CD4-positive, alpha-beta T cell treated with Interleukin-17A for 1 hour (primary cell): ENCODE data around the gene NPTX2.
"Not testable (repeated sequence)": the region's sequence is repeated elsewhere in the genome, so short reads cannot be mapped to it uniquely, and the experiment has no call there.

Source experiments
- DNase-seq: peaks from one replicate; pipeline ENCODE4 v3.0.0-alpha.2; 2020

Gene NPTX2

DNA sequence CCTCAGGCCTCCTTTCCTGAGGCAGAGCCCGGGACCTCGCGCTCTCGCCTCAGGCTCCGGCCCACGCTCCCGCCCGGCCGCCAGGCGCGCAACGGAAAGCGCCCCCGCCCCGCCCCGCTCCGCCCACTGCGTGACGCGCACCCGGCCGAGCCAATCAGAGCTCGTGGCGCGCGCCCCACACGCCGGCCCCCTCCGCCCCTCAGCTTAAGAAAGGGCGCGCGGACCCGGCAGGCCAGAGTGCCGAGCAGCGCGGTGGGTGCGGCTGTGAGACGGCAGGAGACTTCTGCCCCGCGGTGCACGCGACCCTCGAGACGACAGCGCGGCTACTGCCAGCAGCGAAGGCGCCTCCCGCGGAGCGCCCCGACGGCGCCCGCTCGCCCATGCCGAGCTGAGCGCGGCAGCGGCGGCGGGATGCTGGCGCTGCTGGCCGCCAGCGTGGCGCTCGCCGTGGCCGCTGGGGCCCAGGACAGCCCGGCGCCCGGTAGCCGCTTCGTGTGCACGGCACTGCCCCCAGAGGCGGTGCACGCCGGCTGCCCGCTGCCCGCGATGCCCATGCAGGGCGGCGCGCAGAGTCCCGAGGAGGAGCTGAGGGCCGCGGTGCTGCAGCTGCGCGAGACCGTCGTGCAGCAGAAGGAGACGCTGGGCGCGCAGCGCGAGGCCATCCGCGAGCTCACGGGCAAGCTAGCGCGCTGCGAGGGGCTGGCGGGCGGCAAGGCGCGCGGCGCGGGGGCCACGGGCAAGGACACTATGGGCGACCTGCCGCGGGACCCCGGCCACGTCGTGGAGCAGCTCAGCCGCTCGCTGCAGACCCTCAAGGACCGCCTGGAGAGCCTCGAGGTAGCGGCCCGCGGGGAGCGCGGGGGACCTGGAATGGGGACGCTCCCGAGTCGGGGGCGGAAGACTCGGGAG, at the start of gene NPTX2:
Gene NPTX2 (plus strand): TSS at position 235 of the 909 bp plus-strand sequence. CDS start 177 bp downstream, at position 412.
- DNase-seq: no peak

DNA sequence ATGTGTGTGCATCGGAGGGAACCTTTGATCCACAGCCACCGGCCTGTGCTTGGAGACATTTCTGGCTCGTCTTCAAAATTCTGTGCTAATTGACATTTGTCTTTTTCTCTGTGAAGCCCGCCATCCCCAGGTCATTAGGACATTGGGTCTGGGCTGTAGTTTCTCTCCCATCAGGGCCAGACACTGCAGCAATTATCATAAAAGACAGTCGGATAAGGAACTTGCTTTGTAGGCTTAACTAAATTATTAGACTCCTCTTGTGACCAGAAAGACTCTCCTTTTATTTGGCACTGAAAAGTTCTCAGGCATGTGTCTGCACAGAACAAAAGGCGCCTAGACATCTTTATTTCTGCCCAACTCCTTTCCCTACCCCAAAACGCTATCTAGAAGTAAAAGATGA, 49.1 kb upstream of the NPTX2 start:
- DNase-seq: no peak

- DNase-seq: no peak
These were observed 48.2 kb upstream of the NPTX2 start for GRCh38 chr7:98568891-98569290.

DNA sequence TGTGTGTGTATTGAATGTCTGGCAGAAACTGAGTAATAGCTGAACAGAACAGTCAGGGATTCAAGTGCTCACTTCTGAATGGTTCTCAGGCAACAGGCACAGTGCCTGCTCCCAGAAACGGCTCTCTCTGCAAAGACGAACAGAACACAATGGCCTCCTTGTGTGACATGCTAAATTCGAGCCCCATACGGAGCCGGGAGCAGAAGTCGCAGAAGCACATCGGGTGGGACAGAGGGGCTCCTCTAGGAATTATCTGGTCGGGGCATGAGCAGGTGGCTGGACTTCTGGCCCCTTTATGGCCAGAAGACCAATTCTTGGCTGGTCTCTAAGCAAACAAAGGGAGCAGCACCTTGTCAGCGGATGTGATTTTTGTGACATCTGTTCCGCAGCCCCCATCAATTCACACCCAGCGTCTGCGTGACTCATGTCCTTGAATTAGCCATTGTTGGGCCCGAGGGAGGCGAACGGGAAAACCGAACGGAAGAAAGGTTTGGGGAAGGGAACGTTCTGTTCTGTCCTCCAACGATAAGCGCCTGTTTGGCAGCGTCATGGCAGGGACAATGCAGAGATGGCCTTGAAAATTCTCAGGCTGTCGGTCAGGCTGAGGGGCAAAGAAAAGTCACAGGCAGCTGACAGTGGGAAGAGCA, 47.3 kb upstream of the NPTX2 start:
- DNase-seq: no peak

DNA sequence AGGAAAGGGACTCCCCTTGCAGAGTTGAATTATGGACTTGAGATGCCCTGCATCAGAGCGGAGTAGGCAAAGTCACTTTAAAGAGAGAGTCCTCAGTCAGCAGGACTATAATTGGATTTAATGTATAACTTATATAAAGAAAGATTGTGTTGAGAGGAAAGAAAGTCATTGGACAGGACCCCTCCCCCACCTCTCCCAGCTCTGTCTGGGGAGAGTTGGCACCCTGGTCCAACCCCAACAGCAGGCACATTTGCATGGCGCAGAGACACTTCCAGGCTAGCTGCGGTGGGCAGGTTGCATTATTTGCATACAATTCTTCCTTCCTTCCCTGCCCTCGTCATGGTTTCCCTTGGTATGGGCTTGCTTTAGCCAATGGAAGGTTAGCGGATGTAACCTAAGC, 46.1 kb upstream of the NPTX2 start:
- no peak for DNase-seq

DNA sequence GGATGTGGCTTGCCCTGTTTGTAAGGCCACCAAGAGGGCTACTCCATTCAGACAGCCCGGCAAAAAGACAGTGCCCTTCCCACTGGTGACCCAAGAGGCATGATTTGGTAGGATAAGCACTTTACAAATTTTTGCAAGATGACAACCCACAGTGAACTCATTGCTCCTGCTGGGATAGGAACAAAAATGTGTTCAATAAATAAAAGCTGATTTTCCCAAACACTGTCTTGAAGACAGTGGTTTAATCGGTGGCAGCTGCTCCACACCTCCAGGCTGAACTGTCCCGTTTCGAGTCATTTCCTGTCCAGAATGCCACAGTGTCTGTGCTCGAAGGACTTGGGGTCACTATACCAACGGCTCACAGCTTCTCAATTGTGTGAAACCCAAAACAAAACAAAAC, 45.1 kb upstream of the NPTX2 start:
- no peak for DNase-seq

GRCh38 chr7:98572716-98573115, 44.4 kb upstream of the NPTX2 start:
- not testable (repeated sequence) for DNase-seq

DNA sequence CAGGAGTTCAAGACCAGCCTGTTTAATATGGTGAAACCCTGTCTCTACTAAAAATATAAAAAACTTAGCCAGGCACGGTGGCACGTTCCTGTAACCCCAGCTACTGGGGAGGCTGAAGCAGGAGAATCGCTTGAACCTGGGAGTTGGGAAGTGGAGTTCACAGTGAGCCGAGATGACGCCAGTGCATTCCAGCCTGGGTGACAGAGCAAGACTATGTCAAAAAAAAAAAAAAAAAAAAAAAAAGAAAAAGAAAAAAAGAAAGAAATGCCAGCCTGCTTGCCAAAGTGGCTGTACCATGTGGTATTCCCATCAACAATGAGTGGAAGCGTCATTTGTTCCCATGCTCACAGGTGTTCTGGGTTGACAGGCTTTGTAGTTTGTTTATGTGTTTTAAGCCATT, 43.3 kb upstream of the NPTX2 start:
- DNase-seq: no peak

DNA sequence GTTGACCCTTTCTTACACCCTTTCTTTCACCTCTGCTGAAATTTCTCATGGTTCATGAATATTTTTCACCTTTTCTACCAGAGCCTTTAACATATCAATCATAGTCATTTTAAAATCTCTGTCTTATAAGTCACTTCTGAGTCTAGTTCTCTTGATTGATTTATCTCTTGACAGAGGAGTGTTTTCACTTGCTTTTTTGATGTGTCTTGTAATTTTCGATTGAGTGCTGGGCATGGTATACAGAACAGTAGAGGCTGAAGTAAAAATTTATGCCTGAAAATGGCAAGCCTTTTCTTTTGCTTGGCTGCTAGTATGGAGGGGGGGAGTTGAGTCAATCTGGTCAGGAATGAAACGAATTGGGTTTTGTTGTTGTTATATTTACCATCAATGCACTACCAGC, 41.2 kb upstream of the NPTX2 start:
- DNase-seq: no peak

DNA sequence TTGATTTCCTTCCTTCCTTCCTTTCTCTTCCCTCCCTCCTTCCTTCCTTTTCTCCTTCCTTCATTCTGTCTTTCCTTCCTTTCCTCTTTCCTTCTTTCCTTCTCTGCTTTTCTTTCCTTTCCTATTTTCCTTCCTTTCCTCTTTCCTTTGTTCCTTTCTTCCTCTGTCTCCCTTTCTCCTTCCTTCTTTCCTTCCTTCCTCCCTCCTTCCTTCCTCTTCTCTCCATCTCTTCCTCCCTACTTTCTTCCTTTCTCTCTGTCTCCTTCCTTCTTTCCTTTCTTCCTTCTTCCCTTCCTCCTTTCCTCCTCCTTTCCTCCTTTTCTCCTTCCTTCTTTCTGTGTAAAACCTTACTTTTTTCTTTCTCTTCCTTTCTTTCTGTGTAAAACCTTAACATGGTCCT, 32.3 kb upstream of the NPTX2 start:
- DNase-seq: no peak

DNA sequence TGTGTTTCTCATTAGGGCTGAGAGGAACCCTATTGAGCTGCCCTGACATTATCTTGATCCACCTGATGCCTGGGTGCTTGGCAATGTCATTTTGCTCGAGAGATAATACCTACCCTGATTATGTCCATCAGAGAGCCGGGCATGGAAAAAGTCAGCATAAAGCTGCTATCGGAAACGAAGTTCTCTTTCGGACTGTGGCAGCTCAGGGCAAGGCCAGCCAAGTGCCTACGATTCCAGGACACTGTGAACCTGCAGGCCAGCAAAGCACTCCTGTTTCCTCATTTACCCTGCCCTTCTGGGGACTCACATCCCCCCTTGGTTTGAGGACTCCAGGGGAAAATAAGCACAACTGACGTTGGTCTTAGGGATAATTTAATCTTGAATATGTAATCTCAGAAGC, 25.2 kb upstream of the NPTX2 start:
- no peak for DNase-seq

DNA sequence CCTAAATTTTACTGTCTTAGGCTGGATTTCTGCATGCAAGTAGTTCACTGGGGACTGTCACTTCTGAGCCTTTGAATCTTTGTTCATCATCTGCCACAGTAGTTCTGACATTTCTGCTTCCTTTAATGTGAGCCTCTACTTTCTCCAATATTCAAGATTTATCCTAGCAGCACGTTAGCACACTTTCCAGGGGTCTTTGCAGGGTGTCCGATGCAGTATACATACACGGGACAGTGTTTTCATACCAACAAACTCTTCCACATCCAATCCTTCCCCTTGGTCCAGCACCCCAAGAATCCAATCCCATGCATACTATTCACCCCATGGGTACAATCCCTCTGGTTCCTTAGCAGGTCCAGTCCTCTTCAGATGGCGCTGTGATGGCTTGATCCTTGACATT, 22.7 kb upstream of the NPTX2 start:
- no peak for DNase-seq

DNA sequence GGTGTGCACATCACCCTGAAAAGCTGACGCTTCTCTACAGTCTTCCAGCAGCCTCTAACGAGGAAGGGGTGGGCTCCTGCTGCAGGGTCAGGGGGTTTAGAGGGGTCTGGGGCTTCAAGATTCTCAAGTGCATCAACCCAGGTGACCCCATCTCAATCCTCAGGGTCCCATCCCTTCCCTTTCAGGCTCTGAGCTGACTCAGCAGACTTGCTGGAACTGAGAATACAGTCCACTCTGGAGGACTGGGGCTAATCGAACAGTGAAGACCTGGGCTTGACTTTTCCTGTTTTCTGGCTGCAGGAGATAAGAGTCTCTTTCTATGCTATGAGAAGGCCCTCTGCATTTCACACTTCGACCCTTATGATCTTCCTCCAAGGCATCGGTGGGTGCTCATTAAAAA, 22.3 kb upstream of the NPTX2 start:
- no peak for DNase-seq

DNA sequence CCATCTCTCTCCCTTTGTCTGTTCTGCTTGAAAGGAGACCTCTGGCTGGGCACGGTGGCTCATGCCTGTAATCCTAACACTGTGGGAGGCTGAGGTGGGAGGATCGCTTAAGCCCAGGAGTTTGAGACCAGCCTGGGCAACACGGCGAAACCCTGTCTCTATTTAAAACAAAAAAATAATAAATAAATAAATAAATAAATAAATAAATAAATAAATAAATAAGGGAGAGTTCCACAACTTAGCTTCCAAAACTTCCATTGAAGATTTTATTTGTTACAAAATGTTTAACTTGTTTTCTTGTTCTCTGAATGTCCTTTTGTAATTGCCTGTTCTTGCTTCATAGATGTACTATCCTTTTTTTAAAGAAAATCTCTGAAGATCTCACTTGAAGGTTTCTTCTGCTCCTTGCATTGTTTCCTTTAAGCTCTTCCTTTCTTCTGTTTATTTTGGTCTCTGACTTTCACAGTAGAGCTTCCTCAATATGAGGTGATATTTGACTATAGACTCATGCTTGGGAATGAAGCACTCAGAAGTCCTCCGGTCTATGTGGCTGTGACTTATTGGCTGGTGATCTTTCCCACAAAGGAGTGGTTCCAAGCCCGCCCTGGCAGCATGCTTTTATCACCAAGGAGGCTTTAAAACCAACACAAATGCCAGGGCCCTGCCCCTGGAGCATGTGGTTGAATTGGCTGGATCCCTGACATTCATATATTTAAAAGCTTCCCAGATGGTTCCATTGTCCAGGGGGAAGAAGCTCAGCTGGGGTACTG, 18.1 kb upstream of the NPTX2 start:
- DNase-seq: no peak

DNA sequence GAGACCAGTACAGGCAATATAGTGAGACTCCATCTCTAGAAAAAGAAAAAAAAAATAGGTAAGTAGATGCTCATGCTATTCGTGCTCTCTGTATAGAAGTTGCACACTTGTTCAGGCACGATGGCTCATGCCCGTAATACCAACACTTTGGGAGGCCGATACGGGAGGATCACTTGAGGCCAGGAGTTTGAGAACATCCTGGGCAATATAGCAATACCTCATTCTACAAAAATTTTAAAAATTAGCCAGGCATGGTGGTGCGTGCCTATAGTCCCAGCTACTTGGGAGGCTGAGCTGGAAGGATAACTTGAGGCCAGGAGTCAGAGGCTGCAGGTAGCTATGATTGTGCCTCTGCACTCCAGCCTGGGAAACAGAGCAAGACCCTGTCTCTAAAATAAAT, 17.2 kb upstream of the NPTX2 start:
- no peak for DNase-seq

DNA sequence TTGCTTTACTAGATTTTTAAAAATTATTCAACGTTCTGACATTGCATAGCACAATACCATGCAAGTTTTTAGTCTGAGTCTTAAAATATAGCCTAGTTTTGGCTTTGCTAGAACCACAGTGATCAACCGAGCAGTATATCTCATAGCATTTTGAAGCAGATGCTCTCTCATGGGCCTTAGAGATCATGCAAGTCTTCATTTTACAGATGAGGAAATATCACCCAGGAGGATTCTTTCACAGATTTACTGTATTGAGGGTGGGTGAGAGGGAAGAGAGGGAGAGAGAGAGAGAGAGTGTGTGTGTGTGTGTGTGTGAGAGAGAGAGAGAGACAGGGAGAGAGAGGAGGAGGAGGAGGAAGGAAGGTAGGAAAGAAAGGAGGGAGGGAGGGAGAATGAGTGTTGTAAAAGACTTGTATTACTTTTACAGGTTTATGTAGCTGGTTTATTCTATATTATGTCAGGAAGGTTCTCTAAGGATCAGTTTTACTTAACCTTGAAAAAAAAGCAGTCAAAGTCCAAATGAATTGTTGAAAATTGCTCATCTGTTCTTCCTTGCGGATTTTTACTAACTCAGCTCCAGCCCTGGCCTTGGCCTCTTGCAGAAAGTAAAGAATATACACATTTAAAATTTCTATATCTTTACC, 14.2 kb upstream of the NPTX2 start:
- DNase-seq: no peak

DNA sequence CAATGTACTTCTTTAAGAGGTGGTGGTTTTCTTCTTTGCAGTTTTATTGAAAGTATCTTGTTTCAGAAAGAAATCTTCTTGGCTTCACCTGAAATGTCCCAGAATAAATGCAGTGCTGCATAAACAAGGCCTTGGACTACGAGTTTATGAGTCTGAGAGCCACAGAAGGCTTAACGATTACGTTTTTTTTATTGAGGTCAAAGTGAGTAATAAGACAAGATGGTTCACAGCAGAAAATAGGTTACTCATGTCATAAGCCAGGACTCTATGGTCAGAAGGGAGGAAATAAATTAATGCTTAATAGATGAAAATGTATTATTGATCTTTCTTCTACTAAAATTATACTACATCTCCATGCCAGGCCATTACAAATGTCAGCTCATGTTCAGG, 13.7 kb upstream of the NPTX2 start:
- no peak for DNase-seq

DNA sequence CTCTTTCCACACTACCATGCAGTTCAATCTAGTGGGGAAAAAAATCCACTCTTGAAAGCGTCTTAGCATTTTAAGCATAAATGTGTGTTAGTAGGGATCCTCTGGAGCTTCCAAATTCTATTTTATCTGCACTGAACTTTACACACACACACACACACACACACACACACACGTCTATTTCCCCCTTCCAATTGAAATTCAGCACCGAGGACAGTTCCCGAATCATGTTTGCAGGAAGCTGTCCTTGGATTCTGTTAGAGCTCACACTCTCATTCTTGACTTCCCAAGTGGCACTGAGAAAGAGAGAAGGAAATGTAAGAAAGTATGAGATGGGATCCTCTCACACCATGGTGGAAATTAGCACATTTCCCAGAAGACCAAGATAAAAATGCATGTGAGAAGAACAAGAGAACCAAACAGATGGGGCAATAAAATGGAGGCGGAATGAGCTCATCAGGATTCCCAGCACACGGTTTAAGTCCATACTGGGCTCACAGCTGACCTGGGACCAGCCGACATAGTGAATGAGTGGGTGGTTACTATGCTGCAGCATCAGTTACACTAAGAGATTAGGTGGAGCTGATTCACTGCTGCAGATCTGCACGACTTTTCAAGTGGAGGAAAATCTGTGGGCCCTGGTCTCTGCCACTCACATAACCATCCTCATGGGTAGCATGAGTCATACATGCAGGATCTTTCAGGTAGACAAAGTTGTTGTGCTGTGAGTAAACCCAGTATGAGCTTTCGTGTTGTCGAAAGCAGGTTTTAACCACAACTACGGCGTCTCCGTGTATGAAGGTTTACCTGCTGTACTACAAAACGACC, 3.3 kb upstream of the NPTX2 start:
- no peak for DNase-seq

GRCh38 chr7:98616381-98617050, 569 bp upstream of the NPTX2 start:
- no peak for DNase-seq

DNA sequence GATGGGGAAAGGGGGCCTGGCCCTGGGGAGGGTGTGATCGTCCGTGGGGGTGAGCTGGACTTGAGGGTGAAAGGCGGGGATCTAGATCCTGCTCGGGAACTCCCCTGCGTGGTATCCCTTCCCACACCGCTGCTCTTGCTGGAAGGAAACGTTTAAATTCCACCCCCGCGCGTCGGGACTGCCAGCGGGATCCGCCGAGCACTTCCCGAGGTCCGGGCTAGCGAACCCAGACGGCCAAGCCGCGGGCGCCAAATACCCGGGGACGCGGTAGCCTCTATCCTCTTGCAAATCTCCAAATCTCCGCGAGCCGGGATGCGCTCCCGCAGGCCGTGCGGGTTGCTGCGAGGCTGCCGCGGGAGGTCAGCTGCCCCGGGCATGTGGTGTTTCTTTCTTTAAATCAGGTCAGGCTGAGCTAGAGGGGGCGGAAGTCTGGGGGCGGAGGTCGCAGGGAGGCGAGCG, 904 bp downstream of the NPTX2 start:
- no peak for DNase-seq

GRCh38 chr7:98618786-98619185, 1.7 kb downstream of the NPTX2 start:
- DNase-seq: no peak
